ENCODE measurements around the gene TIMM17B.
"Not testable (repeated sequence)": the region's sequence is repeated elsewhere in the genome, so short reads cannot be mapped to it uniquely, and the experiment has no call there.

The TIMM17B gene

GRCh38 chrX:48894891-48895290, 2.7 kb downstream of the TIMM17B start:
- no peak for DNase-seq (ENCODE audit: low read depth in 2 of 2)

- no peak for DNase-seq (ENCODE audit: low read depth in 2 of 2)
These were observed 3.8 kb downstream of the TIMM17B start for GRCh38 chrX:48893556-48894348.

GRCh38 chrX:48892896-48893295, 4.7 kb downstream of the TIMM17B start:
- no peak for DNase-seq (ENCODE audit: low read depth in 2 of 2)

GRCh38 chrX:48891402-48892288, 5.9 kb downstream of the TIMM17B start:
- DNase-seq (ENCODE audit: low read depth in 2 of 2), result peak in 1 of 2 experiments; percentile 54

- no peak for DNase-seq (ENCODE audit: low read depth in 2 of 2)
These were observed 6.6 kb downstream of the TIMM17B start for GRCh38 chrX:48890934-48891401.

GRCh38 chrX:48890296-48890925, 7.2 kb downstream of the TIMM17B start:
- no peak for DNase-seq (ENCODE audit: low read depth in 2 of 2)

GRCh38 chrX:48886586-48886985, 11.0 kb downstream of the TIMM17B start:
- DNase-seq (ENCODE audit: low read depth in 2 of 2), result not testable (repeated sequence)

GRCh38 chrX:48883729-48884128, 13.8 kb downstream of the TIMM17B start:
- no peak for DNase-seq (ENCODE audit: low read depth in 2 of 2)

- not testable (repeated sequence) for DNase-seq (ENCODE audit: low read depth in 2 of 2)
These were observed 20.6 kb downstream of the TIMM17B start for GRCh38 chrX:48876944-48877343.

GRCh38 chrX:48872017-48872416, 25.6 kb downstream of the TIMM17B start:
- DNase-seq (ENCODE audit: low read depth in 2 of 2), result not testable (repeated sequence)

- peak in 1 of 2 experiments; percentile 9 for DNase-seq (ENCODE audit: low read depth in 2 of 2)
These were observed 33.4 kb downstream of the TIMM17B start for GRCh38 chrX:48864210-48864609.

GRCh38 chrX:48854898-48855297, 42.7 kb downstream of the TIMM17B start:
- DNase-seq (ENCODE audit: low read depth in 2 of 2), result no peak

- DNase-seq (ENCODE audit: low read depth in 2 of 2), result not testable (repeated sequence)
These were observed 43.3 kb downstream of the TIMM17B start for GRCh38 chrX:48854121-48854804.

GRCh38 chrX:48853494-48853893, 44.1 kb downstream of the TIMM17B start:
- DNase-seq (ENCODE audit: low read depth in 2 of 2), result not testable (repeated sequence)

GRCh38 chrX:48852857-48853256, 44.7 kb downstream of the TIMM17B start:
- no peak for DNase-seq (ENCODE audit: low read depth in 2 of 2)

- no peak for DNase-seq (ENCODE audit: low read depth in 2 of 2)
These were observed 48.7 kb downstream of the TIMM17B start for GRCh38 chrX:48848847-48849246.
